ENCODE results near the gene NUP210. TPM values are rescaled to one million over a fixed set of nuclear protein-coding genes. Genes with fewer than 3 reads are reported as not detected.

Gene NUP210
- total RNA-seq, 1 experiment from 2014 or later = 8.4 TPM

- H3K27me3 Mint-ChIP-seq (ENCODE audit: insufficient read depth, unreplicated experiment) = peaks cover 10% of the 10 kb centered on the region
- peaks cover 25% of the 10 kb centered on the region for H3K9me3 Mint-ChIP-seq (ENCODE audit: unreplicated experiment)
- DNase-seq (ENCODE audit: unreplicated experiment) = no peak
- H3K4me3 Mint-ChIP-seq (ENCODE audit: unreplicated experiment) = no peak overlapping the region
- ChIA-PET CTCF (no interaction called here), POLR2A (no interaction called here)
- no peaks in the 10 kb centered on the region for H3K4me1 Mint-ChIP-seq (ENCODE audit: insufficient read depth, unreplicated experiment)
- H3K27ac Mint-ChIP-seq (ENCODE audit: low read depth, unreplicated experiment) = no peak overlapping the region
- intact Hi-C loops (cut with micrococcal nuclease) = no loop called here
- no peaks in the 10 kb centered on the region for H3K36me3 Mint-ChIP-seq (ENCODE audit: insufficient read depth, unreplicated experiment)
- TF ChIP-seq CTCF (IDR thresholded peaks at IDR 0.05; ENCODE audit: unreplicated experiment) = no peak
- BruUV-seq (replicated peaks) = no TSS peak
Observed at GRCh38 chr3:13283877-13284264, 136.3 kb downstream of the NUP210 start.

- Mint-ChIP-seq H3K27ac (ENCODE audit: low read depth, unreplicated experiment) (no peak overlapping the region), H3K4me1 (ENCODE audit: insufficient read depth, unreplicated experiment) (no peaks in the 10 kb centered on the region), H3K27me3 (ENCODE audit: insufficient read depth, unreplicated experiment) (peaks cover 10% of the 10 kb centered on the region), H3K36me3 (ENCODE audit: insufficient read depth, unreplicated experiment) (no peaks in the 10 kb centered on the region), H3K9me3 (ENCODE audit: unreplicated experiment) (peaks cover 25% of the 10 kb centered on the region), H3K4me3 (ENCODE audit: unreplicated experiment) (no peak overlapping the region)
- POLR2A ChIA-PET = no interaction called here
- no peak for TF ChIP-seq CTCF (IDR thresholded peaks at IDR 0.05; ENCODE audit: unreplicated experiment)
- CTCF ChIA-PET = no interaction called here
- DNase-seq (ENCODE audit: unreplicated experiment) = no peak
- intact Hi-C loops (cut with micrococcal nuclease) = no loop called here
- no TSS peak for BruUV-seq (replicated peaks)
Observed at GRCh38 chr3:13282986-13283876, 136.9 kb downstream of the NUP210 start.

- no peak for TF ChIP-seq CTCF (IDR thresholded peaks at IDR 0.05; ENCODE audit: unreplicated experiment)
- Mint-ChIP-seq H3K27ac (ENCODE audit: low read depth, unreplicated experiment) (no peak overlapping the region), H3K36me3 (ENCODE audit: insufficient read depth, unreplicated experiment) (no peaks in the 10 kb centered on the region), H3K4me1 (ENCODE audit: insufficient read depth, unreplicated experiment) (no peaks in the 10 kb centered on the region), H3K9me3 (ENCODE audit: unreplicated experiment) (peaks cover 25% of the 10 kb centered on the region), H3K27me3 (ENCODE audit: insufficient read depth, unreplicated experiment) (peaks cover 16% of the 10 kb centered on the region), H3K4me3 (ENCODE audit: unreplicated experiment) (no peak overlapping the region)
- CTCF ChIA-PET = no interaction called here
- DNase-seq (ENCODE audit: unreplicated experiment) = no peak
- BruUV-seq (replicated peaks) = no TSS peak
- POLR2A ChIA-PET = no interaction called here
- intact Hi-C loops (cut with micrococcal nuclease) = no loop called here
Observed at GRCh38 chr3:13282358-13282985, 137.7 kb downstream of the NUP210 start.

- Mint-ChIP-seq H3K4me1 (ENCODE audit: insufficient read depth, unreplicated experiment) (no peaks in the 10 kb centered on the region), H3K36me3 (ENCODE audit: insufficient read depth, unreplicated experiment) (no peaks in the 10 kb centered on the region), H3K4me3 (ENCODE audit: unreplicated experiment) (no peak overlapping the region), H3K27ac (ENCODE audit: low read depth, unreplicated experiment) (no peak overlapping the region), H3K27me3 (ENCODE audit: insufficient read depth, unreplicated experiment) (peaks cover 24% of the 10 kb centered on the region), H3K9me3 (ENCODE audit: unreplicated experiment) (peaks cover 17% of the 10 kb centered on the region)
- ChIA-PET CTCF (no interaction called here), POLR2A (no interaction called here)
- no peak for TF ChIP-seq CTCF (IDR thresholded peaks at IDR 0.05; ENCODE audit: unreplicated experiment)
- no TSS peak for BruUV-seq (replicated peaks)
- intact Hi-C loops (cut with micrococcal nuclease) = no loop called here
- DNase-seq (ENCODE audit: unreplicated experiment) = no peak
Observed at GRCh38 chr3:13281507-13282357, 138.4 kb downstream of the NUP210 start.

Measured in MCF 10A (cell line).